K562 (cell line): Measurements from ENCODE around the gene ARMC12. TPM values are rescaled to one million over a fixed set of nuclear protein-coding genes. Genes with fewer than 3 reads are reported as not detected.

Experiments used
- BRCA1 ChIP-seq, 2 experiments: fragments of 450-650 bp in 1 of 2; sonication (generic) in 1 of 2; formaldehyde crosslinking in 1 of 2; IDR thresholded peaks; 2 replicates each; pipeline versions ENCODE4 v1.5.0 to v1.6.1; 2017 to 2020; ENCODE audit warnings: mild to moderate bottlenecking in 1 of 2, missing genetic modification reagents in 1 of 2
- CXXC5 ChIP-seq: fragments of 250-450 bp; sonication (Bioruptor Pico); IDR thresholded peaks from 2 replicates; pipeline ENCODE4 v1.8.0; 2022; ENCODE audit warnings: inconsistent platforms, mild to moderate bottlenecking, moderate library complexity
- FIP1L1 ChIP-seq: fragments of 200-400 bp; formaldehyde crosslinking; IDR thresholded peaks from 2 replicates; pipeline ENCODE4 v1.6.1; 2018; ENCODE audit warnings: mild to moderate bottlenecking, low read depth, low read length; ENCODE audit not compliant: poor library complexity, severe bottlenecking
- FOXK1 ChIP-seq: sonication (generic); formaldehyde crosslinking; IDR thresholded peaks from 2 replicates; pipeline ENCODE4 v1.8.0; 2022; ENCODE audit warnings: missing genetic modification reagents, mild to moderate bottlenecking, borderline replicate concordance
- NFATC3 ChIP-seq: fragments of 450-650 bp; IDR thresholded peaks from 2 replicates; pipeline ENCODE4 v1.6.1; 2017; ENCODE audit warnings: mild to moderate bottlenecking
- NR3C1 ChIP-seq: sonication (generic); formaldehyde crosslinking; IDR thresholded peaks from 2 replicates; pipeline ENCODE4 v1.8.1; 2022; ENCODE audit warnings: missing genetic modification reagents
- SMAD4 ChIP-seq: fragments of 250-450 bp; sonication (Bioruptor Pico); conservative IDR thresholded peaks from 2 replicates; pipeline ENCODE4 v1.8.0; 2021; ENCODE audit warnings: inconsistent platforms, mild to moderate bottlenecking, moderate library complexity
- SMARCE1 ChIP-seq: fragments of 450-650 bp; IDR thresholded peaks from 2 replicates; pipeline ENCODE4 v1.7.1; 2016; ENCODE audit warnings: mild to moderate bottlenecking
- THAP7 ChIP-seq: fragments of 250-450 bp; sonication (Bioruptor Pico); IDR thresholded peaks from 2 replicates; pipeline ENCODE4 v1.5.0; 2021
- ZBTB1 ChIP-seq: sonication (generic); formaldehyde crosslinking; IDR thresholded peaks from 2 replicates; pipeline ENCODE4 v1.8.1; 2023; ENCODE audit warnings: missing genetic modification reagents, low read depth, mild to moderate bottlenecking, borderline replicate concordance
- ZNF639 ChIP-seq, 2 experiments: fragments of 200-800 bp in 1 of 2; sonication (Bioruptor generic) in 1 of 2; sonication (generic) in 1 of 2; formaldehyde crosslinking in 1 of 2; IDR thresholded peaks in 1 of 2; conservative IDR thresholded peaks in 1 of 2; 2 replicates each; pipeline versions ENCODE4 v1.5.0 to v1.6.1; 2016 to 2020; ENCODE audit warnings: missing compliant biosample characterization in 1 of 2, missing genetic modification characterization in 1 of 2, missing genetic modification reagents in 1 of 2
- polyA plus RNA-seq, 8 experiments: library from polyadenylated mRNA; depleted of rRNA in 4 of 8; stranded (reverse) in 5 of 8; unstranded in 3 of 8; fragments of >200 nt; fragmentation: Nextera tagmentation in 2 of 8; fragmentation: Illumina TruSeq in 1 of 8; extraction: Ambion mirVana in 2 of 8; extraction: Trizol in 1 of 8; gene quantifications; 2 replicates each; pipeline versions ENCODE4 v1.2.1 to v1.2.3, GENCODE V29; 2011 to 2014; ENCODE audit warnings: inconsistent platforms in 1 of 8, missing spikeins in 1 of 8
- total RNA-seq, 7 experiments: library from RNA; depleted of rRNA in 6 of 7; stranded (reverse); fragments of >200 nt in 6 of 7; fragmentation: Illumina TruSeq in 2 of 7; extraction: Trizol in 2 of 7; gene quantifications; 2 replicates each; pipeline versions ENCODE4 v1.2.1 to v1.2.3, GENCODE V29; 2011 to 2021; ENCODE audit warnings: low replicate concordance in 1 of 7
- TF ChIP-seq, protein P1 (sequence below): fragments of 250-450 bp; sonication (Bioruptor Pico); IDR thresholded peaks from 2 replicates; pipeline ENCODE4 v1.4.0; 2020
- TF ChIP-seq, protein P2 (sequence below), 2 experiments: fragments of 250-450 bp in 1 of 2; fragments of 450-650 bp in 1 of 2; sonication (Bioruptor Pico) in 1 of 2; IDR thresholded peaks; 2 replicates each; pipeline versions ENCODE4 v1.6.1 to v1.8.0; 2016 to 2021; ENCODE audit warnings: mild to moderate bottlenecking in 2 of 2, moderate library complexity in 2 of 2, missing compliant biosample characterization in 1 of 2, missing genetic modification characterization in 1 of 2
- TF ChIP-seq, protein P3 (sequence below): fragments of 450-650 bp; IDR thresholded peaks from 2 replicates; pipeline ENCODE4 v1.6.1; 2016

The ARMC12 gene
- total and polyA plus RNA-seq, 9 of the 15 experiments (the other 6 are each of a cell fraction or from before 2014, with no cell fraction given): 0.09 to 0.58 (median 0.31) TPM; not detected in 3

DNA sequence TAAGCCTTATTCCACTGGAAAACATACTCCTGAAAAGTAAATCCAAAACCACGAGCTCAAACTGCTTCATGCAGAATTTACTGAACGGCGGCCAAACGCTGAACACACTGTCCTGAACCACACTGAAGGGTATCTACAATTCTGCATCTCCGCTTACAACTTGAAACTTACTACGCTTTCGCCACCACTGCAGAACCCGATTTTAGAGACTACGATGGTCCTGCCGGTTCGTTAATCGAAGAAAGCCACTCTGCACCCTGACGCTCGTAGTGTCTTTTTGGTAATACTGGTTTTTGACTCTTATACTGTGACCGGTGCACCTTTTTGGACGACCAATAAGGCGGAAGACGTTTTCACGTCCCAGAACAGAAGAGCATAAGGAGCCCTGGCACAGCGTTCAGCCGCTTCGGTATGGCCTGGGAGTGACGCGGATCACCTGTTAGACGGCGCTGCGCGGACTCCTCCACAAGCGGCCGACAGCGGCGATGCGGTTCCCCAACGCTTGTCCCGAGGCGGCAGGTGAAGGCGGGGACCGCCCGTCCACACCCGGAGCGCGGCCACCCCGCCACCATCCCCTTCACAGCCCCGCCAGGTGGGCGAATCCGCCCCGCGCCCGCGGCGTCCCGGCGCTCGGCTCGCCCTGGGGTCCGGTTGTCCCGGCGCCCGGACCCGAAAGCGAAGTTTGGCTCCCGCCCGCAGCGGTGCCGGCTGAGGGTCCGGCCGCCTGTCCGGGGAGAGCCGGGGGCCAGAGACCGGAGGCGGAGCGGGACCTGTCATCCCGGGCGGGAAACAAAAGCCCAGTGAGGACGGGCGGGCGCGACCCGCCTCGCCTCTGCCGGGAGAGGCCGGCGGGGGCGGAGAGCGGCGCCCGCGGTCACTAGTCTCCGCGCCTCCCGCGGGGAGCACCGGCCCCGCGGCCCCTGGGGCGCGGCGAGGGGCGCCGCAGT, 48.9 kb upstream of the ARMC12 start (continued):
- 0 out of 2 replicates have a peak, but pooled peaks have one; percentile 38 for TF ChIP-seq NR3C1 (CRISPR knock-in tag)
- TF ChIP-seq, protein P1, sequence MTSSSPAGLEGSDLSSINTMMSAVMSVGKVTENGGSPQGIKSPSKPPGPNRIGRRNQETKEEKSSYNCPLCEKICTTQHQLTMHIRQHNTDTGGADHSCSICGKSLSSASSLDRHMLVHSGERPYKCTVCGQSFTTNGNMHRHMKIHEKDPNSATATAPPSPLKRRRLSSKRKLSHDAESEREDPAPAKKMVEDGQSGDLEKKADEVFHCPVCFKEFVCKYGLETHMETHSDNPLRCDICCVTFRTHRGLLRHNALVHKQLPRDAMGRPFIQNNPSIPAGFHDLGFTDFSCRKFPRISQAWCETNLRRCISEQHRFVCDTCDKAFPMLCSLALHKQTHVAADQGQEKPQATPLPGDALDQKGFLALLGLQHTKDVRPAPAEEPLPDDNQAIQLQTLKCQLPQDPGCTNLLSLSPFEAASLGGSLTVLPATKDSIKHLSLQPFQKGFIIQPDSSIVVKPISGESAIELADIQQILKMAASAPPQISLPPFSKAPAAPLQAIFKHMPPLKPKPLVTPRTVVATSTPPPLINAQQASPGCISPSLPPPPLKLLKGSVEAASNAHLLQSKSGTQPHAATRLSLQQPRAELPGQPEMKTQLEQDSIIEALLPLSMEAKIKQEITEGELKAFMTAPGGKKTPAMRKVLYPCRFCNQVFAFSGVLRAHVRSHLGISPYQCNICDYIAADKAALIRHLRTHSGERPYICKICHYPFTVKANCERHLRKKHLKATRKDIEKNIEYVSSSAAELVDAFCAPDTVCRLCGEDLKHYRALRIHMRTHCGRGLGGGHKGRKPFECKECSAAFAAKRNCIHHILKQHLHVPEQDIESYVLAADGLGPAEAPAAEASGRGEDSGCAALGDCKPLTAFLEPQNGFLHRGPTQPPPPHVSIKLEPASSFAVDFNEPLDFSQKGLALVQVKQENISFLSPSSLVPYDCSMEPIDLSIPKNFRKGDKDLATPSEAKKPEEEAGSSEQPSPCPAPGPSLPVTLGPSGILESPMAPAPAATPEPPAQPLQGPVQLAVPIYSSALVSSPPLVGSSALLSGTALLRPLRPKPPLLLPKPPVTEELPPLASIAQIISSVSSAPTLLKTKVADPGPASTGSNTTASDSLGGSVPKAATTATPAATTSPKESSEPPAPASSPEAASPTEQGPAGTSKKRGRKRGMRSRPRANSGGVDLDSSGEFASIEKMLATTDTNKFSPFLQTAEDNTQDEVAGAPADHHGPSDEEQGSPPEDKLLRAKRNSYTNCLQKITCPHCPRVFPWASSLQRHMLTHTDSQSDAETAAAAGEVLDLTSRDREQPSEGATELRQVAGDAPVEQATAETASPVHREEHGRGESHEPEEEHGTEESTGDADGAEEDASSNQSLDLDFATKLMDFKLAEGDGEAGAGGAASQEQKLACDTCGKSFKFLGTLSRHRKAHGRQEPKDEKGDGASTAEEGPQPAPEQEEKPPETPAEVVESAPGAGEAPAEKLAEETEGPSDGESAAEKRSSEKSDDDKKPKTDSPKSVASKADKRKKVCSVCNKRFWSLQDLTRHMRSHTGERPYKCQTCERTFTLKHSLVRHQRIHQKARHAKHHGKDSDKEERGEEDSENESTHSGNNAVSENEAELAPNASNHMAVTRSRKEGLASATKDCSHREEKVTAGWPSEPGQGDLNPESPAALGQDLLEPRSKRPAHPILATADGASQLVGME (CRISPR knock-in tag): peak; percentile 53; the same call in 1 of the 2 replicates
- TF ChIP-seq FOXK1 (CRISPR knock-in tag): no peak
- TF ChIP-seq, protein P2, sequence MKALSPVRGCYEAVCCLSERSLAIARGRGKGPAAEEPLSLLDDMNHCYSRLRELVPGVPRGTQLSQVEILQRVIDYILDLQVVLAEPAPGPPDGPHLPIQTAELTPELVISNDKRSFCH (CRISPR knock-in tag; IDR thresholded peaks at IDR 0.05): no peak
- TF ChIP-seq, protein P2 (tag; IDR thresholded peaks at IDR 0.05): 0 out of 2 replicates have a peak, but pooled peaks have one; percentile 14
- TF ChIP-seq SMARCE1: peak; percentile 56; the same call in 1 of the 2 replicates
- TF ChIP-seq ZBTB1 (CRISPR knock-in tag): peak; percentile 52; the same call in 1 of the 2 replicates
- TF ChIP-seq BRCA1 (IDR thresholded peaks at IDR 0.05): no peak
- 0 out of 2 replicates have a peak, but pooled peaks have one; percentile 65 for TF ChIP-seq BRCA1 (CRISPR knock-in tag; IDR thresholded peaks at IDR 0.05)
- TF ChIP-seq NFATC3: peak; percentile 53; the same call in 1 of the 2 replicates
- TF ChIP-seq, protein P3, sequence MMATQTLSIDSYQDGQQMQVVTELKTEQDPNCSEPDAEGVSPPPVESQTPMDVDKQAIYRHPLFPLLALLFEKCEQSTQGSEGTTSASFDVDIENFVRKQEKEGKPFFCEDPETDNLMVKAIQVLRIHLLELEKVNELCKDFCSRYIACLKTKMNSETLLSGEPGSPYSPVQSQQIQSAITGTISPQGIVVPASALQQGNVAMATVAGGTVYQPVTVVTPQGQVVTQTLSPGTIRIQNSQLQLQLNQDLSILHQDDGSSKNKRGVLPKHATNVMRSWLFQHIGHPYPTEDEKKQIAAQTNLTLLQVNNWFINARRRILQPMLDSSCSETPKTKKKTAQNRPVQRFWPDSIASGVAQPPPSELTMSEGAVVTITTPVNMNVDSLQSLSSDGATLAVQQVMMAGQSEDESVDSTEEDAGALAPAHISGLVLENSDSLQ: peak; percentile 46; the same call in 1 of the 2 replicates
- TF ChIP-seq ZNF639 (CRISPR knock-in tag; conservative IDR thresholded peaks at IDR 0.05 in 1 of 2, IDR thresholded peaks at IDR 0.05 in 1 of 2): 0 out of 4 replicates have a peak, but pooled peaks of 1 of the 2 experiments have one; percentile 26
- TF ChIP-seq FIP1L1: peak; percentile 78
- peak; percentile 81 for TF ChIP-seq SMAD4 (CRISPR knock-in tag)
- no peak for TF ChIP-seq THAP7 (CRISPR knock-in tag)
- TF ChIP-seq CXXC5 (CRISPR knock-in tag): peak; percentile 80
